ENCODE data around the gene MBD3. TPM values are rescaled to one million over a fixed set of nuclear protein-coding genes. Genes with fewer than 3 reads are reported as not detected.

Gene MBD3
- total RNA-seq, 1 donor from 2014 or later = 75.3 TPM

DNA sequence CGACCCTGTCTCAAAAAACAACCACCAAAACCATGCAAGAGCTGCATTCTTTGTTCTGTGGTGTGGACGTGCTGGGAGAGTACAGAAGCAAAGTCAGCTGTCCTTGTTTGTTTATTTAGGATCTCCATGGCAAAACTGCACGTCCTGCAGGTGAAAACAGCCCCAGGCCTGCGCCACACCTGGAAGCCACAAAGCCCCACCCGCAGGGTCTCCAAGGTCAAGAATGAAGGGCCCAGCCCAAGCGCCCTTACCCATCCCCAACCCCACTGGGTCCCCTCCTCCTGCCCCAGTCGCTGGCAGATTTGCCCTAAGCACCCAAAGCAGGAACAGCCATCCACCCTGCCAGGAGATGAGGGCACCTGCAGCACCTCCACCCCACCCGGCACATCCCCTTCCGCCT is 10.5 kb downstream of the MBD3 start:
- Histone ChIP-seq H3K27me3 (ENCODE audit: control insufficient read depth, insufficient read depth, low read length) (no peaks in the 10 kb centered on the region), H3K4me3 (ENCODE audit: low read depth, low read length) (no peak overlapping the region), H3K36me3 (ENCODE audit: control insufficient read depth, insufficient read depth, low read length) (peaks cover 34% of the 10 kb centered on the region)
- FAIRE-seq (no peak), DNase-seq (ENCODE audit: low read depth) (no peak)
- TF ChIP-seq, protein P1, sequence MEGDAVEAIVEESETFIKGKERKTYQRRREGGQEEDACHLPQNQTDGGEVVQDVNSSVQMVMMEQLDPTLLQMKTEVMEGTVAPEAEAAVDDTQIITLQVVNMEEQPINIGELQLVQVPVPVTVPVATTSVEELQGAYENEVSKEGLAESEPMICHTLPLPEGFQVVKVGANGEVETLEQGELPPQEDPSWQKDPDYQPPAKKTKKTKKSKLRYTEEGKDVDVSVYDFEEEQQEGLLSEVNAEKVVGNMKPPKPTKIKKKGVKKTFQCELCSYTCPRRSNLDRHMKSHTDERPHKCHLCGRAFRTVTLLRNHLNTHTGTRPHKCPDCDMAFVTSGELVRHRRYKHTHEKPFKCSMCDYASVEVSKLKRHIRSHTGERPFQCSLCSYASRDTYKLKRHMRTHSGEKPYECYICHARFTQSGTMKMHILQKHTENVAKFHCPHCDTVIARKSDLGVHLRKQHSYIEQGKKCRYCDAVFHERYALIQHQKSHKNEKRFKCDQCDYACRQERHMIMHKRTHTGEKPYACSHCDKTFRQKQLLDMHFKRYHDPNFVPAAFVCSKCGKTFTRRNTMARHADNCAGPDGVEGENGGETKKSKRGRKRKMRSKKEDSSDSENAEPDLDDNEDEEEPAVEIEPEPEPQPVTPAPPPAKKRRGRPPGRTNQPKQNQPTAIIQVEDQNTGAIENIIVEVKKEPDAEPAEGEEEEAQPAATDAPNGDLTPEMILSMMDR (IDR thresholded peaks at IDR 0.05; ENCODE audit: insufficient read depth, low read length, severe bottlenecking) = no peak

DNA sequence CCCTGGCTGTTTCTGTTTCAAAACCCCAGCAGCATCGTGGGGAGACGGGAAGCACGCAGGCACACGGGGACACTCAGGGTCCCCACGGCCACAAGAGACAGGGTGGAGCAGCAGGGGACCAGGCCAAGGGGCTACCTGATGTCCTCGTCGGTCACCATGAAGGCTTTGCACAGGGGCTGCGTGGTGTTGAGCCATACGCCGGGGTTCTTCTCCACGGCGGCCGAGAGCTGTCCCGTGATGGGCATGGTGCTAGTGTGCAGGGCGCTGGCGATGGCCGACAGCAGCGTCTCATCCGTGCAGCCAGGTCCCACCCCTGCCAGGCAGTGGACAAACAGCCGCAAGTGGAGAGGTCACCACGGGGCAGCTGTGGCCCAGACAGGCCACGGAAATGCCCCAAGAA is 11.7 kb downstream of the MBD3 start:
- Histone ChIP-seq H3K27me3 (ENCODE audit: control insufficient read depth, insufficient read depth, low read length) (no peaks in the 10 kb centered on the region), H3K36me3 (ENCODE audit: control insufficient read depth, insufficient read depth, low read length) (peaks cover 34% of the 10 kb centered on the region), H3K4me3 (ENCODE audit: low read depth, low read length) (no peak overlapping the region)
- no peak for FAIRE-seq
- DNase-seq (ENCODE audit: low read depth) = no peak
- TF ChIP-seq, protein P1 (IDR thresholded peaks at IDR 0.05; ENCODE audit: insufficient read depth, low read length, severe bottlenecking) = no peak

DNA sequence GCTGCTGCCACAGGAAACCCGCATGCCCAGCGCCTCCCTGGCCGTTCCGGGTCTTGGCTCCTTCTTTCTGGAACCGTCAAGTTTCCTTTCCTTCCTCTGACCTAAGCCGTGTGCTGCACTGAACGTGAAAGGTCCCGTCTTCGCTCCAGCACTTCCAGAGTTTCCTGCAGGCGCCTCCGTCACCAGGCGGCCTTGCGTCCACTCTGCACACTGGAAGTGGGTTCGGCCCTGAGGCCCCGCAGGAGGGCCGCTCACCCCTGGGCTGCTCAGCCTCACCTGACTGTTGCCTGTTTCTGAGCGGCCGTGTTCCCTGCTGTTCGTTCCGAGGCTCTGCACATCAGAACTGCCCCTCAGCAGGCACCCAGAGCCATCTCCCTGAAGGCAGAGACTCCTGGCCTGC is 12.3 kb downstream of the MBD3 start:
- peaks cover 32% of the 10 kb centered on the region for H3K36me3 ChIP-seq (ENCODE audit: control insufficient read depth, insufficient read depth, low read length)

DNA sequence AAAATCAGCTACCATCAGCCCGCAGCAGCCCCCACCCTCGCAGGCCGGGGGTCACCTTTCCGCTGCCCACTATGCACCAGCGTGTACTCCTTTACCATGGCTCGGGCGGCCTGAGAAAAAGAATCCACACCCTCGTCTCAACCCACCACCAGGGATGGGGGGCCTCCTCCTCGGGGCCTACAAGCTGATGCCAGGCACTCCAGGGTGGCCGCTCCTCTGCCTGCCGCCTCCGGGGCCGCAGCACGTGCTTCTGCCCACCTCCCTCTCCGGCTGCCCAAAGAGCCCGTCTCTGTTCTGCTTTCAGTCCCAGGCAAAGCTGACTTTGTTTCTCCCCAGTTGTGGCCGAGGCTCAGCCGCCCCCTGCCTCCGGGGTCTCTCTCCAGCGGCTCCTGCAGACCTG is 13.4 kb downstream of the MBD3 start:
- TF ChIP-seq, protein P1 (IDR thresholded peaks at IDR 0.05; ENCODE audit: insufficient read depth, low read length, severe bottlenecking) = no peak
- FAIRE-seq = no peak
- Histone ChIP-seq H3K27me3 (ENCODE audit: control insufficient read depth, insufficient read depth, low read length) (no peaks in the 10 kb centered on the region), H3K36me3 (ENCODE audit: control insufficient read depth, insufficient read depth, low read length) (peaks cover 28% of the 10 kb centered on the region), H3K4me3 (ENCODE audit: low read depth, low read length) (no peak overlapping the region)
- no peak for DNase-seq (ENCODE audit: low read depth)

More for the DNA sequence above, 12.3 kb downstream of the MBD3 start:
- Histone ChIP-seq H3K27me3 (ENCODE audit: control insufficient read depth, insufficient read depth, low read length) (no peaks in the 10 kb centered on the region), H3K4me3 (ENCODE audit: low read depth, low read length) (no peak overlapping the region)
- DNase-seq (ENCODE audit: low read depth) = no peak
- no peak for FAIRE-seq
- TF ChIP-seq, protein P1 (IDR thresholded peaks at IDR 0.05; ENCODE audit: insufficient read depth, low read length, severe bottlenecking) = no peak

DNA sequence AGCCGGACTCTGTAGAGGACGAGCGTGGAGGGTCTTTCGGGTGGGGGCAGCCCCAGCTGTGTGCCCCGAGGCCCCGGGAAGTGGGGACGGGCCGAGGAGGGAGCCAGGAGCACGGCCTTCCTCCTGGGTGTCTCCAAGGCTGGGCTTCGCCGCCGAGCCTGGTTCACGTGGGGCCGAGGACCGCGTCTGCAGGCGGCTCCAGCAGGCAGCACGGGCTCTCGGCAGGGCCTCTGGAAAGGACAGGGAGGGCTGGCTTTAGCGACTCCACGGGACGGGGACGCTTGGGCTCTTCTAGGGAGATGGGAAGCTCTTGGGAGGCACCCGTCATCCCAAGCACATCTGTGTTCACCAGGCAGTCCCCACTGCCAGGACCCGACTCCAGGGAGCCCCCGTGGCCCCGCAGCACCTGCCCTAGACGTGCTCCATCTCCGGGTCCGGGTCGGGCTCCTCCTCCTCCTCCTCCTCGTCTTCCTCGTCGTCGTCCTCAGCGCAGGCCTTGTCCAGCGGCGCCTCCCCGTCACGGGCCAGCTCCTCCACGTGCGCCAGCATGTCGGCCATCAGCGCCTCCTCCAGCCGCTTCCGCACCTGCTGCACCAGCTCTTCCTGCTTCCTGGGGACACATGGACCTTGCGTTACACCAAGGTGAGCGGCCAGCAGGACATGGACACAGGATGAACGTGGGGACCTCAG is 14.6 kb downstream of the MBD3 start:
- TF ChIP-seq, protein P1 (IDR thresholded peaks at IDR 0.05; ENCODE audit: insufficient read depth, low read length, severe bottlenecking) = no peak
- FAIRE-seq (no peak), DNase-seq (ENCODE audit: low read depth) (no peak)
- no peaks in the 10 kb centered on the region for H3K27me3 ChIP-seq (ENCODE audit: control insufficient read depth, insufficient read depth, low read length)
- H3K4me3 ChIP-seq (ENCODE audit: low read depth, low read length) = no peak overlapping the region
- peaks cover 26% of the 10 kb centered on the region for H3K36me3 ChIP-seq (ENCODE audit: control insufficient read depth, insufficient read depth, low read length)
